ENCODE measurements around the gene PRSS21.

Gene PRSS21

DNA sequence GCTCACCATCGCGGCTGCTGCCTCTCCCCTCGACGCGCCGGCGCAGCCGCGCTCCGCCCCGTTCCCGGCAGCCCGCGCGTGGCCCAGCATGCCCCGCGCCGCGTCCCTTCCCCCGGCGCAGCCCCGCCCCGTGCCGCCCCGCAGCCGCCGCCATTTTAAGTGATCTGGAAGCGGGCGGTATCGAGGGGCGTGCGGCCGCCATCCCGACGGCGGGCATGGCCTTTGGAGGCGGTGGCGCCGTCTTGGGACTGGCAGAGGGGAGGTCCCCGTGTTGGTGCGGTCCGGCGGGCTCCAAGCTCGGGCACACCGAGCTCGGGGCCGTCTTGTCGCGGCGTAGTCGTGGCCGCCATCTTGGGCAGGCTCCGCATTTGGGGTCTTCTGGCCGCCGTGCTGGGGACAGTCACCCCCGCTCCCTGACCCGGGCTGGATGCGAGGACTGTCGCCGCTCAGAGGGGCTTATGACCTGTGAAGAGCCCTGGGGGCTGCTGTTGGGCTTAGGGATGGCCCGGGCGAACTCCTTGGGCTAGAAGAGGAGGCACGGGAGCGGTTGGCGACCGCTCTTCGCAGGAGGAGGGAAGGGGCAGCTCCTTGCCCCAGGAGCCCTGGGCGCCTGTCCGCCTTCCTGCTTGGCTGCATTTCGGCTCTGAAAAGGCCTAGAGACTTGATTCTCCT is 39.7 kb upstream of the PRSS21 start, which contains the start of gene ELOB:
Gene ELOB, minus strand, starts transcription at position 50 of the 672 bp plus-strand sequence. Its CDS starts 41 bp downstream, at position 9.
- TF ChIP-seq, protein P1, sequence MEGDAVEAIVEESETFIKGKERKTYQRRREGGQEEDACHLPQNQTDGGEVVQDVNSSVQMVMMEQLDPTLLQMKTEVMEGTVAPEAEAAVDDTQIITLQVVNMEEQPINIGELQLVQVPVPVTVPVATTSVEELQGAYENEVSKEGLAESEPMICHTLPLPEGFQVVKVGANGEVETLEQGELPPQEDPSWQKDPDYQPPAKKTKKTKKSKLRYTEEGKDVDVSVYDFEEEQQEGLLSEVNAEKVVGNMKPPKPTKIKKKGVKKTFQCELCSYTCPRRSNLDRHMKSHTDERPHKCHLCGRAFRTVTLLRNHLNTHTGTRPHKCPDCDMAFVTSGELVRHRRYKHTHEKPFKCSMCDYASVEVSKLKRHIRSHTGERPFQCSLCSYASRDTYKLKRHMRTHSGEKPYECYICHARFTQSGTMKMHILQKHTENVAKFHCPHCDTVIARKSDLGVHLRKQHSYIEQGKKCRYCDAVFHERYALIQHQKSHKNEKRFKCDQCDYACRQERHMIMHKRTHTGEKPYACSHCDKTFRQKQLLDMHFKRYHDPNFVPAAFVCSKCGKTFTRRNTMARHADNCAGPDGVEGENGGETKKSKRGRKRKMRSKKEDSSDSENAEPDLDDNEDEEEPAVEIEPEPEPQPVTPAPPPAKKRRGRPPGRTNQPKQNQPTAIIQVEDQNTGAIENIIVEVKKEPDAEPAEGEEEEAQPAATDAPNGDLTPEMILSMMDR (conservative IDR thresholded peaks at IDR 0.05) = no peak
- 0 out of 2 replicates have a peak, but pooled peaks have one; percentile 22 for TF ChIP-seq ZFX (IDR thresholded peaks at IDR 0.05)
- peak within 1 kb of the TSS; percentile 100 for H3K27ac ChIP-seq

DNA sequence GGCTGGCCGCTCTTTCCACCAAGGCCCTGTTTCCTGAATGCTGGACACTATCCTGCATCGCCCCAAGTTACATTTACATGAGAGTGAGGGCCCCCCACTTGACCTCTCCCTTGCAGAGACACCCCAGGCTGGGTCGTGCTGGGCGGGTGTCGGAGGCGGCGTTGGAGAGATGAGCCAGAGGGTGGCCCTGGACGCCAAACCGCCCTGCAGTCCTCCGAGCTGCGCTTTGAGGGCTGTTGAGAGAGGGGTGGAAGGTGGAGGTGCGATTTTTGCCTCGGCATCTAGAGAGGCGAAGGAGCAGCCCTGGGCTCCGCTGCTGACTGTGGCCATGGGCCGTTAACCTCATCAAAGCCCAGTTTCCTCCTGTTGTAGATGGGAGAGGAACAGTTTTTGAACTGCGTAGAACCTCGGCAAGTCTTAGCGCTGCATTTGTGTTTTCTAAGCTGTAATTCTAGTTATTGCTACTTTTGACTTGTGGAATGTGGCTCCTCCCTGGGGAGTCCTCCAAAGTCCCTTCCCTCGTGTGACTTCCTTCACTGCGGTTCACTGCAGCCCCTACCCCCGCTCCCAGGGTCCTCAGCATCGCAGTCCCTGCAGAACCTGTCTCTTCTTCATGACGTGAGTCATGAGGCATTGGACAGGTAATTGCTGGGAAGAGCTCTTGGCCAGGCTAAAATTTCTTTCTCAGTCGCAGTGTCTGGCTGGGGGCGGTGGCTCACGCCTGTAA is 39.0 kb upstream of the PRSS21 start:
- H3K27ac ChIP-seq = peak overlapping the region; percentile 100

DNA sequence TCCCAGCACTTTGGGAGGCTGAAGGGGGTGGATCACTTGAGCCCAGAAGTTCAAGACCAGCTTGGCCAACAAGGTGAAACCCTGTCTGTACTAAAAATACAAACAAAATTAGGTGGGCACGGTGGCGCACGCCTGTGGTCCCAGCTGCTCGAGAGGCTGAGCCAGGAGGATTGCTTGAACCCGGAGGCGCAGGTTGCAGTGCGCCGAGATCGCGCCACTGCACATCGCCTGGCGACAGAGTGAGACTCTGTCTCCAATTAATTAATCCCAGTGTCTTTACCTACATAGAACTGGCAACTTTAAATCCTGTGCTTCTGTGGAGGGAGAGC is 38.4 kb upstream of the PRSS21 start:
- peak overlapping the region; percentile 100 for H3K27ac ChIP-seq
- no peak for TF ChIP-seq ZFX (IDR thresholded peaks at IDR 0.05)
- TF ChIP-seq, protein P1 (conservative IDR thresholded peaks at IDR 0.05) = no peak

More for the DNA sequence above, 39.0 kb upstream of the PRSS21 start:
- TF ChIP-seq, protein P1 (conservative IDR thresholded peaks at IDR 0.05) = no peak
- no peak for TF ChIP-seq ZFX (IDR thresholded peaks at IDR 0.05)

DNA sequence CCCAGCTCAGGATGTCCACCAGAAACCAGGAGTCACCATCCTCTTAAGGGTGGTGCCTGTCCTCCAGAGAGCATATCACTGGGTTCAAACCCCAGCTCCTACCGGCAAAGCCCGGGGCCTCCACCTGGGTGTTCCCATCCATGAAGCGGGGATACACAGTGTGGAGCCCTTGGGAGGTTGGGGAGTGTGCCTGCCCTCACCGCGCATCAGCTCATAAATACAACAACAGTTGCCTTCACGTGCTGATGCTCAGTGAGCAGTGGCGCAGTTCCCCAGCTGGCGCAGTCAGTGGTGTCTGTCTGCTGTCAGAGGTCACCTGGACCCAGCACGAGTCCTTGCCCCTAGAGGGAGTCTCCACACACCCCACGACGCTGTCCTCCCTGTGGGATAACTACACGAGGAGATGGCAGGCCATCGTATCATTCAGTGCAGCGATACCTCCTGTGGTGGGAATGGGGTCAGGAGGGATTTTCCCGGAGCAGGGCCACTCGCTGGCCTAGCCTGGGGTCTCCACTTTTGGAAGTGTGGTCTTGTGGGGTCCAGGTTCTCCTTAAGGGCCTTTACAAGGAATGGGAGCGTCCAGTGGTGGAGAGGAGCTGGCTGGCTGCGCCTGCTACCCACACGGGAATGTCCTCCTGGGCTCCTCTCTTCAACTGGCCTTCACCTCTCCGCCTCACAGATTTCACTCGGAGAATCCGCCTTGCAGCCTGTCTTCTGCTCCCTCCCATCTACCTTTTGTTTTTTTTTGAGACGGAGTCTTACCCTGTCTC is 37.7 kb upstream of the PRSS21 start:
- no peak overlapping the region; the same call in 1 of the 2 replicates for H3K27ac ChIP-seq
- TF ChIP-seq, protein P1 (conservative IDR thresholded peaks at IDR 0.05) = no peak
- TF ChIP-seq ZFX (IDR thresholded peaks at IDR 0.05) = no peak

DNA sequence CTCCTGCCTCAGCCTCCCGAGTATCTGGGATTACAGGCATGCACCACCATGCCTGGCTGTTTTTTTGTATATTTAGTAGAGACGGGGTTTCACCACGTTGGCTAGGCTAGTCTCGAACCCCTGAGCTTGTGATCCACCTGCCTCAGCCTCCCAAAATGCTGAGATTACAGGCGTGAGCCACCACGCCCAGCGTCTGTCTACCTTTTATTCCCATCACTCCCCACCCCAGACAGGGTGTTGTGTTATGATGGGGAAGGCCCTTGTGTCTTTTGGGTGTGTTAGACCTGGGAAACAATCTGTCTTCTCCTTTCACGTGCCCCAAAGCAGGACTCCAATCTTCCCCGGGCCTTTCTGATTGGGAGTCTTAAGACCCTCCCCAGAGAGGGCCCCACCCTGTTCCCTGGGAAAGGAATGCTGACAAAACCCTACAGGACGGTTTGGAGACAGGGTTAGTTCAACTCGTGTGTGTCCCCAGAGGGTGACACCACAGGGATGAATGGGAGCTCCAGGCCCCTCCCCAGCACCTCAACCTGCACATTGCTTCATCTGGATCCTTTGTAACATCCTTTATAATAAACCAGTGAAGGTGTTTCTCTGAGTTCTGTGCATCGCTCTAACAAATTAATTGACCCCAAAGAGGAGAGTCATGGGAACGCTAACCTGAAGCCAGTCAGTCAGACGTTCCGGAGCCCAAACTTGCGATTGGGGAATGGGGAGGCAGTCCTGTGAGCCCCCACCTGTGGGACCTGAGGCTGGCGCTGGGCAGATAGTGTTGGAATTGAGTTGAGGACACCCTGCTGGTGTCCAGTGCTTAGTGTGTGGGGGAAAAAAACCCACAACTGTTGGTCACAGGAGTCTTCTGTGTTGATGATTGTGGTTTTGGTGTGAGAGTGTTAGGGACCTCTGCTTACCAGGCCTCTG is 36.8 kb upstream of the PRSS21 start:
- no peak overlapping the region for H3K27ac ChIP-seq
- TF ChIP-seq ZFX (IDR thresholded peaks at IDR 0.05) = no peak
- TF ChIP-seq, protein P1 (conservative IDR thresholded peaks at IDR 0.05) = no peak

DNA sequence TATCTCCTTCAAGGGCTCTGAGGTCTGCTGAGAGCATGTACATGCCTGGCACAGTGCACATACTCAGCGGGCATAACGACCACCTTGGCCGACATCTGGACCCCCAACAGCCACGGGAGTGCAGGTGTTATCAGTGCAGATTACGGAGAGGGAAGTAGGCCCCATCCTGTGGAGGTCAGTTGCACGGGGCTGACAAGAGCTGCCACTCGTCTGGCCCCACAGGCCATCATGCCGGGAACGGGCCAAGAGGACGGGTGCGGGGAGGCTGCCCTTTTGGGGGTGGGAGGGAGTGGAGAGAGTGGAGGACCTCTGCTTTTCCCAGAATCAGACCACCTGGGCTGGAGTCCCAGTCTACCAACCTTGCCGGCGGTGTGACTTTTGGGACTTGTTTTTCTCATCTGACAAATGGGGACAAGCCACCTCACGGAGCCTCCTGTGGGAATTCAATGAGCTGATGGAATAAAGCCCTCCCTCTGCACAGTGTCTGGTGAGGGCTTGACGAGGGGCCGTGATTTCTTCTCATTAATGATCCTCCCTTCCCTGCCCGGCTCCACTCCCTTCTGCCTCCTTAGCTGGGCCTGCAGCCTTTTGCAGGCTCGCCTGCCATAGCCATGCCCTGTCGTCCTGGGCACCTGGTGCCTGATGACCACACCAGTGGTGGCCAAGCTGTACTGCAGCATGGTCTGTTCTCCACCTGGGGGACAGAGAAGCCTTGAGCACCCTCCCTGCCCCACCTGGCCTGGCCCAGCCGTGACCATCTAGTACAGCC is 34.3 kb upstream of the PRSS21 start:
- H3K27ac ChIP-seq = no peak overlapping the region
- TF ChIP-seq, protein P1 (conservative IDR thresholded peaks at IDR 0.05) = no peak
- TF ChIP-seq ZFX (IDR thresholded peaks at IDR 0.05) = no peak
